CD4-positive, alpha-beta memory T cell (primary cell): ENCODE data around the gene SLC30A7. TPM values are rescaled to one million over a fixed set of nuclear protein-coding genes. Genes with fewer than 3 reads are reported as not detected.
"Not testable (repeated sequence)": the region's sequence is repeated elsewhere in the genome, so short reads cannot be mapped to it uniquely, and the experiment has no call there.

Experiments used
- CTCF ChIA-PET: fragments of 350-600 bp; sonication (Branson Sonifier 250); formaldehyde crosslinking; loops from one replicate; lab custom pipeline; 2021; ENCODE audit warnings: inconsistent platforms; ENCODE audit not compliant: partially characterized antibody; lab: Charles Lee
- POLR2A ChIA-PET: fragments of 350-600 bp; sonication (Branson Sonifier 250); formaldehyde crosslinking; loops from one replicate; lab custom pipeline; 2021; ENCODE audit not compliant: partially characterized antibody; lab: Charles Lee
- DNase-seq, 5 donors: peaks; one replicate each; pipeline versions ENCODE4 v3.0.0 to v3.0.0-alpha.2; 2020 to 2022; ENCODE audit warnings: mixed read lengths in 1 of 5
- H3K27ac ChIP-seq: one replicate; pipeline ENCODE4 v1.7.0; 2013; ENCODE audit warnings: low read depth, low read length
- H3K27me3 ChIP-seq: 2 replicates; pipeline ENCODE4 v1.7.0; 2013; ENCODE audit warnings: mild to moderate bottlenecking, low read length, moderate library complexity; ENCODE audit not compliant: insufficient read depth
- H3K36me3 ChIP-seq: 2 replicates; pipeline ENCODE4 v1.7.0; 2013; ENCODE audit warnings: mild to moderate bottlenecking, low read length, moderate library complexity; ENCODE audit not compliant: insufficient read depth
- H3K4me1 ChIP-seq: 2 replicates; pipeline ENCODE4 v1.7.0; 2013; ENCODE audit warnings: mild to moderate bottlenecking, low read length, moderate library complexity; ENCODE audit not compliant: insufficient read depth
- H3K4me3 ChIP-seq, 2 donors: one replicate each; pipeline ENCODE4 v1.7.0; 2013; ENCODE audit warnings: low read length in 2 of 2, mild to moderate bottlenecking in 1 of 2
- H3K9me3 ChIP-seq, 2 donors: one replicate each; pipeline ENCODE4 v1.7.0; 2013; ENCODE audit warnings: low read length in 2 of 2, control low read depth in 1 of 2; ENCODE audit not compliant: control insufficient read depth in 1 of 2
- H3K27ac Mint-ChIP-seq, 7 donors: one replicate each; pipeline ENCODE4 v1.8.0; 2020 to 2021; ENCODE audit warnings: mixed read lengths in 7 of 7, mild to moderate bottlenecking in 6 of 7, inconsistent platforms in 3 of 7, moderate library complexity in 3 of 7
- H3K27me3 Mint-ChIP-seq, 2 donors: one replicate each; pipeline ENCODE4 v1.8.0; 2020 to 2021; ENCODE audit warnings: mixed read lengths in 2 of 2
- H3K36me3 Mint-ChIP-seq, 2 donors: one replicate each; pipeline ENCODE4 v1.8.0; 2020 to 2021; ENCODE audit warnings: mixed read lengths in 2 of 2, inconsistent platforms in 1 of 2, mild to moderate bottlenecking in 1 of 2
- H3K4me1 Mint-ChIP-seq, 4 donors: one replicate each; pipeline ENCODE4 v1.8.0; 2020 to 2021; ENCODE audit warnings: mixed read lengths in 4 of 4, mild to moderate bottlenecking in 1 of 4
- H3K4me3 Mint-ChIP-seq, 8 donors: one replicate each; pipeline ENCODE4 v1.8.0; 2020 to 2021; ENCODE audit warnings: mixed read lengths in 8 of 8, mild to moderate bottlenecking in 7 of 8, moderate library complexity in 6 of 8, inconsistent platforms in 3 of 8
- H3K9me3 Mint-ChIP-seq, 8 donors: one replicate each; pipeline ENCODE4 v1.8.0; 2020 to 2021; ENCODE audit warnings: mixed read lengths in 8 of 8, mild to moderate bottlenecking in 5 of 8, inconsistent platforms in 3 of 8, moderate library complexity in 1 of 8
- intact Hi-C: fragments of 100-400 bp; cut with micrococcal nuclease; formaldehyde crosslinking; loops from one replicate; pipeline ENCODE4 v1.15.1; 2023
- polyA plus RNA-seq, 2 donors: library from polyadenylated mRNA; unstranded; fragments of 300-500 nt; fragmentation: Illumina TruSeq; gene quantifications; one replicate each; pipeline ENCODE4 v1.2.3, GENCODE V29; 2021
- total RNA-seq, 2 experiments: library from RNA; stranded (reverse); gene quantifications; one replicate each; pipeline ENCODE4 v1.2.3, GENCODE V29; 2021

The SLC30A7 gene
- total and polyA plus RNA-seq, 4 experiments from 2014 or later = 11.3 to 54.9 (median 34.7) TPM

DNA sequence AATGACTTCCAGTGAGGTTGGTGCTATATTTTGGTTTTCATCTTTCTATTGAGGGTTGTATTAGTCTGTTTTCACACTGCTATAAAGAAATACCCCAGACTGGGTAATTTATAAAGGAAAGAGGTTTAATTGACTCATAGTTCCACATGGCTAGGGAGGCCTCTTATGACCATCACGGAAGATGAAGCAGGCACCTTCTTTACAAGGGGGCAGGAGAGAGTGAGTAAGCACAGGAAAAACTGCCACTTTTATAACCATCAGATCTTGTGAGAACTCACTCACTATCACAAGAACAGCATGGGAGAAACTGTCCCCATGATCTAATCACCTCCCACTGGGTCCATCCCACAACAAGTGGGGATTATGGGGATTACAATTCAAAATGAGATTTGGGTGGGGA lies 6.9 kb upstream of the SLC30A7 start:
- H3K36me3 ChIP-seq, H3K4me1 Mint-ChIP-seq, H3K4me1 ChIP-seq, CTCF ChIA-PET, H3K4me3 ChIP-seq, DNase-seq, H3K4me3 Mint-ChIP-seq, intact Hi-C loops, H3K27ac ChIP-seq, H3K27ac Mint-ChIP-seq, POLR2A ChIA-PET, H3K9me3 ChIP-seq, H3K27me3 Mint-ChIP-seq, H3K27me3 ChIP-seq: not testable (repeated sequence)
- Mint-ChIP-seq H3K36me3 (peaks cover 3 to 12% of the 10 kb centered on the region in 2 donors), H3K9me3 (peaks cover 0 to 15% (median 13%) of the 10 kb centered on the region in 8 donors)

DNA sequence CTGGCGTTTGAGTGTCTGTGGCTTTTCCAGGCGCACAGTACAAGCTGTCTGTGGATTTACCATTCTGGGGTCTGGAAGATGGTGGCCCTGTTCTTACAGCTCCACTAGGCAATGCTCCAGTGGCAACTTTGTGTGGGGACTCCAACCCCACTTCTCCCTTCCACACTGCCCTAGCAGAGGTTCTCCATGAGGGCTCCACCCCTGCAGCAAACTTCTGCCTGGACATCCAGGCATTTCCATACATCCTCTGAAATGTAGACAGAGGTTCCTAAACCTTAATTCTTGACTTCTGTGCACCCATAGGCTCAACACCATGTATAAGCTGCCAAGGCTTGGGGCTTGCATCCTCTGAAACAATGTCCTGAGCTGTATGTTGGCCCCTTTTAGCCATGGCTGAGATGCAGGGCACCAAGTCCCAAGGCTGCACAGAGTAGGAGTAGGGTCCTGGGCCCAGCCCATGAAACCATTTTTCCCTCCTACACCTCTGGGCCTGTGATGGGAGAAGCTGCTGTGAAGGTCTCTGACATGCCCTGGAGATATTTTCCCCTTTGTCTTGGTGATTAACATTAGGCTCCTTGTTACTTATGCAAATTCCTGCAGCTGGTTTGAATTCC lies 5.9 kb upstream of the SLC30A7 start:
- DNase-seq, CTCF ChIA-PET, H3K4me1 ChIP-seq, intact Hi-C loops, H3K9me3 ChIP-seq, POLR2A ChIA-PET, H3K27ac ChIP-seq, H3K27me3 Mint-ChIP-seq, H3K27me3 ChIP-seq, H3K36me3 ChIP-seq, H3K4me3 ChIP-seq, H3K27ac Mint-ChIP-seq, H3K4me3 Mint-ChIP-seq: not testable (repeated sequence)
- H3K9me3 Mint-ChIP-seq = peaks cover 0 to 15% (median 13%) of the 10 kb centered on the region in 8 donors
- peaks cover 8 to 12% of the 10 kb centered on the region in 2 donors for H3K36me3 Mint-ChIP-seq
- peaks cover 3 to 13% (median 8%) of the 10 kb centered on the region in 4 donors for H3K4me1 Mint-ChIP-seq

DNA sequence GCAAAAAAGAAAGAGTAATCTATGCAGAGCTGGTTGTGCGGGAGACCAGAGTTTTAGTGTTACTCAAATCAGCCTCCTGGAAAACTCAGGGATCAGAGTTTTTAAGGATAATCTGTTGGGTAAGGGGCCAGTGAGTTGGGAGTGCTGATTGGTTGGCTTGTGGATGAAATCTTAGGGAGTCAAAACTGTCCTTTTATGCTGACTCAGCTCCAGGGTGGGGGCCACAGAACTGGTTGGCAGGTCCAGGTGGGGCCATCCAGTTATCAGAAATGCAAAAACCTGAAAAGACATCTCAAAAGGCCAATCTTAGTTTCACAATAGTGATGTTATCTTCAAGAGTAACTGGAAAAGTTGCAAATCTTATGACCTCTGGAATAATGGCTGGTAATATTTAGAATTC lies 4.5 kb upstream of the SLC30A7 start:
- ChIA-PET POLR2A (no interaction called here), CTCF (no interaction called here)
- no peak for DNase-seq
- Mint-ChIP-seq H3K4me3 (no peak overlapping the region), H3K4me1 (peaks cover 3 to 22% (median 12%) of the 10 kb centered on the region in 4 donors), H3K9me3 (peaks cover 0 to 15% (median 13%) of the 10 kb centered on the region in 8 donors), H3K36me3 (peaks cover 12 to 19% of the 10 kb centered on the region in 2 donors), H3K27me3 (no peaks in the 10 kb centered on the region), H3K27ac (no peak overlapping the region)
- no peak overlapping the region for H3K4me3 ChIP-seq
- H3K27ac ChIP-seq = no peak overlapping the region
- intact Hi-C loops = no loop called here
- peaks cover 8% of the 10 kb centered on the region for H3K4me1 ChIP-seq
- H3K27me3 ChIP-seq = no peaks in the 10 kb centered on the region
- no peaks in the 10 kb centered on the region for H3K9me3 ChIP-seq
- H3K36me3 ChIP-seq = no peaks in the 10 kb centered on the region

DNA sequence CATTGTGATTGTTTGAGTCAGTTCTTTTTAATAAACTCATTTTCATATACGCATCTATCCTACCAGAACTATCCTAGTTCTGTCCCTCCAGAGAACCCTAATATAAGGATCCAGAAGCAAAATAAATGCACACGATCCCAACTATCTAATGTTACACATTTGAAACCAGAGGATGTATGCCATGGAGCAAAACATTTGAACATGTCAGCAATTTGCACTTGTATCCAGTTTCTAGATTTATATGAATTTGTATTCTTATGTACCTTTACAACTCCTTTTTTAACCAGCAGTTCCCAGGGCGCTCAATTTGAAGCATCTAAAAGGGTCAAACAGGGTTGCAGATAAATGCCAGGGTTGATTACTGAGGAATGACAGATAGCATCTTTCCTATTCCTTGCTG lies 3.3 kb upstream of the SLC30A7 start:
- DNase-seq = no peak
- H3K4me3 Mint-ChIP-seq = no peak overlapping the region
- H3K36me3 Mint-ChIP-seq = peaks cover 12 to 25% of the 10 kb centered on the region in 2 donors
- H3K27me3 Mint-ChIP-seq = no peaks in the 10 kb centered on the region
- POLR2A ChIA-PET = interaction anchor here (0.6 kb wide), 1 partner anchor 222 kb away, joined by 4 read pairs; no protein-coding TSS in a partner anchor
- peak overlapping the region in 2 of 7 donors; percentile 25 to 65 for H3K27ac Mint-ChIP-seq
- peaks cover 0 to 15% (median 13%) of the 10 kb centered on the region in 8 donors for H3K9me3 Mint-ChIP-seq
- Histone ChIP-seq H3K36me3 (no peaks in the 10 kb centered on the region), H3K4me1 (peaks cover 17% of the 10 kb centered on the region), H3K4me3 (no peak overlapping the region), H3K27me3 (no peaks in the 10 kb centered on the region), H3K27ac (no peak overlapping the region), H3K9me3 (no peaks in the 10 kb centered on the region)
- intact Hi-C loops = no loop called here
- CTCF ChIA-PET = no interaction called here
- peaks cover 12 to 34% (median 19%) of the 10 kb centered on the region in 4 donors for H3K4me1 Mint-ChIP-seq

DNA sequence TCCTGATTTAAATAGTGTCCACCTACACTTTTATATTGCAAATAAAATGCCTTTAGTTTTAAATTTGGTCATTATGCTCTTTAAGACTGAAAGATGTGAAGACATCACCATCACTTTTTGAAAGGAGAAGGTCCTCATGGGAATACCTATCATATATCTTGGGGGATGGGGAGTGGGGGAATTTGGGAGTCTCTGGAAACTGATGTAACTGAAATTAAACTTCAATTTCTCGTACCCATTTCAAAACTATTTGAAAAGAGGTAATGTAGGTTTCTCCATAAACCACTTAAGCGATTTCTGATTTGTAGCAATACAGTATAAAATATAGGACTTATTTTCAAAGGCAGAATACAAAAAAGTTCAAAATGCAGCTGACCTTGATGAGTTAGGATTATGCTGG lies 2.2 kb upstream of the SLC30A7 start:
- Mint-ChIP-seq H3K4me3 (peak overlapping the region in 7 of 8 donors; percentile 4 to 65 (median 37)), H3K4me1 (peaks cover 21 to 46% (median 29%) of the 10 kb centered on the region in 4 donors), H3K27me3 (no peaks in the 10 kb centered on the region), H3K36me3 (peaks cover 17 to 30% of the 10 kb centered on the region in 2 donors), H3K9me3 (peaks cover 0 to 15% (median 11%) of the 10 kb centered on the region in 8 donors), H3K27ac (peak overlapping the region in 2 of 7 donors; percentile 53 to 65)
- no peak overlapping the region for H3K4me3 ChIP-seq
- intact Hi-C loops = no loop called here
- POLR2A ChIA-PET = interaction anchor here (0.8 to 4.6 kb wide), 3 partner anchors 344 to 761 kb away, joined by 4 to 81 read pairs (median 8); partner anchors contain the start of genes S1PR1, SASS6 and TRMT13
- no peak overlapping the region for H3K27ac ChIP-seq
- H3K27me3 ChIP-seq = no peaks in the 10 kb centered on the region
- peaks cover 29% of the 10 kb centered on the region for H3K4me1 ChIP-seq
- CTCF ChIA-PET = interaction anchor here (1.5 kb wide), 1 partner anchor 464 kb away, joined by 5 read pairs; no protein-coding TSS in a partner anchor
- peaks cover 2% of the 10 kb centered on the region for H3K36me3 ChIP-seq
- no peaks in the 10 kb centered on the region for H3K9me3 ChIP-seq
- DNase-seq = no peak

DNA sequence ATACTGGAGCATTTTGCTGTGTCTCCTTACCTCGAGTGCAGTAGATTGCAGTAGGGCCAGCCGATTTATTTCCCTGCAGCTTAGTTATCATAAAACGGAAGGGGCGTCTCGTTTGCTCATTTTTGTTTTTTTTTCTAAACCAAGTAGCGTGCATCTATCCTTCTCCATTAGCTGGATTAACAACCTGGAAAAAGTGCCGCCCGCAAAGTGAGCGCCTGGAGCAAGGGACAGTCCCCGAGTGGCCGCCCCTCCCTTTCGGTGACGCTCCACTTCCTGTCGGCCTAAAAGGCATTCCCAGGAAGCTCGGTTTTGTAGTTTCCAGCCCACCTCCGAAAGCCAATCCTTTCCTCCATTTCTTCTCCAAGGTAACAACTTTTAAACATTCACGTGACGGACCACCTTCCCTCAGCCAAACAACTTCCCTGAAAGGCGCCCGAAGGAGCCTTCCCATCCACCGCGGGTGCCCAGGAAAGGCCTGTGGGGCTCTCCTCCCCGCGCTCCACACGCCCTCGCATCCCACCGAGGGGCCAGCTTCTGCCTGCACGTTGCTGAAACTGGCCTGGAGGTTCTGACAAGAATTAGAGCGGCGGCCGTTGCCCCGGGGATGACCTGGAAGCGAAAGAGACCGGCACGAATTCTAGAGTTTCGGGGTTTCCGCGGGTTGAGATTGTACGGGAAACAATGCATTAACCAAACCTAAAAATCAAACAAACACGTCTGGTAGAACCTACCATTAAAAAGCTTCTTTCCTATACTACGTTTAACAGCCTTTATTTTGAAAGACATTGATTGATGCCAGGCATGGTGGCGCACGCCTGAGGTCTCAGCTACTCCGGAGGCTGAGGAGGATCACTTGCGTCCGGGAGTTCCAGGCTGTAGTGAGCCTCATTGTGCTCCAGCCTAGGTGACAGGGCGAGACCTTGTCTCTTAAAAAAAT lies 1.0 kb upstream of the SLC30A7 start, which contains the start of gene EXTL2:
Gene EXTL2, minus strand, starts transcription at position 240 of the 937 bp plus-strand sequence. CDS start 6,085 bp downstream, outside the sequence.
- Histone ChIP-seq H3K4me3 (peak within 1 kb of the TSS; percentile 96 to 98), H3K27ac (peak within 1 kb of the TSS; percentile 100), H3K27me3 (no peaks in the 10 kb centered on the region), H3K9me3 (no peaks in the 10 kb centered on the region), H3K36me3 (peaks cover 8% of the 10 kb centered on the region), H3K4me1 (peaks cover 40% of the 10 kb centered on the region)
- CTCF ChIA-PET = interaction anchor here (1.0 to 2.4 kb wide), 5 partner anchors 26 to 645 kb away, joined by 3 to 10 read pairs (median 5); partner anchors contain the start of gene DBT
- Mint-ChIP-seq H3K4me1 (peaks cover 28 to 57% (median 37%) of the 10 kb centered on the region in 4 donors), H3K9me3 (peaks cover 0 to 12% (median 6%) of the 10 kb centered on the region in 8 donors), H3K4me3 (peak within 1 kb of the TSS; percentile 94 to 100 (median 100)), H3K27ac (peak within 1 kb of the TSS; percentile 99 to 100 (median 100)), H3K27me3 (no peaks in the 10 kb centered on the region), H3K36me3 (peaks cover 27 to 40% of the 10 kb centered on the region in 2 donors)
- intact Hi-C loops = loop anchor here (1.0 to 5.0 kb wide), 3 partner anchors 462 to 858 kb away; a partner anchor contains a TSS
- POLR2A ChIA-PET = interaction anchor here (0.6 to 4.6 kb wide), 18 partner anchors 11 to 925 kb away, joined by 3 to 81 read pairs (median 6); partner anchors contain the start of genes DPH5, S1PR1, SASS6 and SLC35A3
- DNase-seq = peak; percentile 47 to 78 (median 53)
